SK-N-SH treated with all-trans-retinoic acid at 6 μM for 48 hours (cell line): Measurements from ENCODE around the gene CERS2.

Source experiments
- ATAC-seq: fragments of 200-7000 bp; cut with Tn5 transposase; 3 replicates; pipeline ENCODE4 v1.9.1; 2020; ENCODE audit warnings: mild to moderate bottlenecking, moderate library complexity
- ARNTL ChIP-seq: fragments of 450-650 bp; formaldehyde crosslinking; IDR thresholded peaks from 2 replicates; pipeline ENCODE4 v1.5.0; 2020; ENCODE audit warnings: low read depth, mild to moderate bottlenecking, moderate library complexity, borderline replicate concordance
- BACH2 ChIP-seq: fragments of 250-450 bp; sonication (Bioruptor Pico); IDR thresholded peaks from 2 replicates; pipeline ENCODE4 v1.9.0; 2021; ENCODE audit warnings: mild to moderate bottlenecking, borderline replicate concordance
- CSDC2 ChIP-seq: fragments of 250-450 bp; sonication (Bioruptor Pico); IDR thresholded peaks from 2 replicates; pipeline ENCODE4 v1.5.0; 2020; ENCODE audit warnings: mild to moderate bottlenecking, moderate library complexity
- GLIS3 ChIP-seq: fragments of 250-450 bp; sonication (Bioruptor Pico); IDR thresholded peaks from 2 replicates; pipeline ENCODE4 v1.5.0; 2020; ENCODE audit warnings: mild to moderate bottlenecking, moderate library complexity
- ISL1 ChIP-seq: fragments of 250-450 bp; sonication (Bioruptor Pico); IDR thresholded peaks from 2 replicates; pipeline ENCODE4 v2.1.2; 2022; ENCODE audit warnings: mild to moderate bottlenecking, moderate library complexity
- OSR1 ChIP-seq: fragments of 250-450 bp; sonication (Bioruptor Pico); IDR thresholded peaks from 2 replicates; pipeline ENCODE4 v1.8.0; 2022; ENCODE audit warnings: moderate library complexity, mild to moderate bottlenecking, inconsistent platforms
- PPARA ChIP-seq: fragments of 250-450 bp; sonication (Bioruptor Pico); IDR thresholded peaks from 2 replicates; pipeline ENCODE4 v1.5.0; 2020; ENCODE audit warnings: mild to moderate bottlenecking, borderline replicate concordance
- RARB ChIP-seq: fragments of 250-450 bp; sonication (Bioruptor Pico); IDR thresholded peaks from 2 replicates; pipeline ENCODE4 v1.8.0; 2021; ENCODE audit warnings: mild to moderate bottlenecking, moderate library complexity
- SNAI2 ChIP-seq: fragments of 250-450 bp; sonication (Bioruptor Pico); IDR thresholded peaks from 2 replicates; pipeline ENCODE4 v1.5.0; 2020; ENCODE audit warnings: mild to moderate bottlenecking, moderate library complexity
- TCF4 ChIP-seq: fragments of 250-450 bp; sonication (Bioruptor Pico); IDR thresholded peaks from 2 replicates; pipeline ENCODE4 v1.8.0; 2021; ENCODE audit warnings: mild to moderate bottlenecking, moderate library complexity, borderline replicate concordance
- TSHZ2 ChIP-seq: fragments of 250-450 bp; sonication (Bioruptor Pico); IDR thresholded peaks from 2 replicates; pipeline ENCODE4 v1.5.0; 2020; ENCODE audit warnings: mild to moderate bottlenecking, moderate library complexity
- ZC3H10 ChIP-seq: fragments of 250-450 bp; sonication (Bioruptor Pico); IDR thresholded peaks from 2 replicates; pipeline ENCODE4 v1.5.1; 2021; ENCODE audit warnings: mild to moderate bottlenecking, moderate library complexity
- ZFP30 ChIP-seq: fragments of 450-650 bp; formaldehyde crosslinking; IDR thresholded peaks from 2 replicates; pipeline ENCODE4 v1.5.0; 2022; ENCODE audit warnings: mild to moderate bottlenecking, moderate library complexity
- ZNF70 ChIP-seq: fragments of 450-650 bp; formaldehyde crosslinking; IDR thresholded peaks from 2 replicates; pipeline ENCODE4 v1.5.0; 2020; ENCODE audit warnings: mild to moderate bottlenecking, moderate library complexity
- ZNF8 ChIP-seq: fragments of 450-650 bp; formaldehyde crosslinking; IDR thresholded peaks from 2 replicates; pipeline ENCODE4 v1.5.0; 2020; ENCODE audit warnings: mild to moderate bottlenecking, moderate library complexity
- TF ChIP-seq, protein P1 (sequence below): fragments of 250-450 bp; sonication (Bioruptor Pico); IDR thresholded peaks from 2 replicates; pipeline ENCODE4 v1.8.0; 2020; ENCODE audit warnings: mild to moderate bottlenecking, moderate library complexity, borderline replicate concordance
- TF ChIP-seq, protein P2 (sequence below): fragments of 250-450 bp; sonication (Bioruptor Pico); IDR thresholded peaks from 2 replicates; pipeline ENCODE4 v1.8.0; 2021; ENCODE audit warnings: low read depth, mild to moderate bottlenecking, moderate library complexity, borderline replicate concordance
- TF ChIP-seq, protein P3 (sequence below): fragments of 250-450 bp; sonication (Bioruptor Pico); IDR thresholded peaks from 2 replicates; pipeline ENCODE4 v1.5.1; 2021; ENCODE audit warnings: mild to moderate bottlenecking, moderate library complexity

The CERS2 gene

DNA sequence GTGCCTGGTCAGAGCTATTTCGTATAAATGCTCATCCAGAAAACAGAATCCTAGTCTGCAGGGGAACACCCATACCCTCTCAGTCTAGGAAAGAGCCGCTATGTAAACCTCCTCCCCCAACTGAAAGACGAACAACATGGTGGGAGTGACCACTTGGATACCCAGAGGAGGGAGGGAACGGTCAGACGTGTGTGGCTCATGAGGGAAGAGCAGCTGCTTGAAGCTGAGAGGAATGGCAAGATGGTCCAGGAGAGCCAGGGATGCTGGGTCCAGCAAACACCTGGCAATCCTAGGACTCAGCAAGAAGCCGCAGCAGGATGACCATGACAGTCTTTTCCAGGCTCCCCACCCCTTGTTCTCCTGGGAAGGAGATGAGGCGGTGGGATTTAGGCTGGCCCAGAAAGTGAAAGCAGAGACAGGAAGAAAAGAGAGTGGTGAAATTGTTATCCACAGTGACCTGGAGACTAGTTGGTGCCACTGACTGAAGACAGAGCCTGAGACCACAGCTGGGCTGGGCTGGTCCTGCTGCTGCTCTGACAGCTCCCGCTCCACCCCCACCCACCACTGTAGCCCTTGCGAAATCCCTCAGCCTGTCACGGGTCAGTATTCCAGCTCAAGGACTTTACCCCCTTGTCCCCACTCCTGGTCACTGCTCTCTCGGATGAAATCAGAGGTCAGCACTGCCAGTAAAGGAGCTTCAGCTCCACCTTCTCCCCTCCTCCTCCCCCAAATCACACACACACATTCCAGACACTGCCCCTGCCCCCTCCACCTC is 3.6 kb downstream of the CERS2 start (continued):
- TF ChIP-seq, protein P1, sequence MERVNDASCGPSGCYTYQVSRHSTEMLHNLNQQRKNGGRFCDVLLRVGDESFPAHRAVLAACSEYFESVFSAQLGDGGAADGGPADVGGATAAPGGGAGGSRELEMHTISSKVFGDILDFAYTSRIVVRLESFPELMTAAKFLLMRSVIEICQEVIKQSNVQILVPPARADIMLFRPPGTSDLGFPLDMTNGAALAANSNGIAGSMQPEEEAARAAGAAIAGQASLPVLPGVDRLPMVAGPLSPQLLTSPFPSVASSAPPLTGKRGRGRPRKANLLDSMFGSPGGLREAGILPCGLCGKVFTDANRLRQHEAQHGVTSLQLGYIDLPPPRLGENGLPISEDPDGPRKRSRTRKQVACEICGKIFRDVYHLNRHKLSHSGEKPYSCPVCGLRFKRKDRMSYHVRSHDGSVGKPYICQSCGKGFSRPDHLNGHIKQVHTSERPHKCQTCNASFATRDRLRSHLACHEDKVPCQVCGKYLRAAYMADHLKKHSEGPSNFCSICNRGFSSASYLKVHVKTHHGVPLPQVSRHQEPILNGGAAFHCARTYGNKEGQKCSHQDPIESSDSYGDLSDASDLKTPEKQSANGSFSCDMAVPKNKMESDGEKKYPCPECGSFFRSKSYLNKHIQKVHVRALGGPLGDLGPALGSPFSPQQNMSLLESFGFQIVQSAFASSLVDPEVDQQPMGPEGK (CRISPR knock-in tag) = no peak
- no peak for TF ChIP-seq ZFP30 (CRISPR knock-in tag)

GRCh38 chr1:150969626-150970025 is 5.0 kb downstream of the CERS2 start:
- no peak for ATAC-seq

DNA sequence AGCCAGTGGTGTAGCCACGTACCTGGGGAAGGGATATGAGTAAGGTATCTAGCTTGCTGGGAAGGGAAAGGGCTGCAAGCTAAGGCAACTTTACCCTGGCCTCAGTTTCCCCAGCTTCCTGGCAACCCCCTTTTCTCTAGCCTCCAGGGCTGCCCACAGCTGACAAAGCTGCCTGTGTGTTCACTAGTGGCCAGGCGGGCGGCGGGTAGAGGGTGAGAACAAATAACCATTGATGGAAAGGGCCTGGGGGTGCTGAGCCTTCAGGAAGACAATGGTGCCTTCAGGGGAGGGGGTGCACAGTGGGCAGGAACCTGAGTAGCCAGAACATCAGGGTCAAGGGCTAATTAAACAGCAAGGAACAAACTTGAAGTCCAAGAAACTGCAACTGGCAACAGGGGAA is 6.1 kb downstream of the CERS2 start:
- ATAC-seq = no peak
- TF ChIP-seq ARNTL (CRISPR knock-in tag) (no peak), CSDC2 (CRISPR knock-in tag) (no peak), OSR1 (no peak), TCF4 (CRISPR knock-in tag) (no peak), GLIS3 (CRISPR knock-in tag) (no peak), TSHZ2 (CRISPR knock-in tag) (no peak)
- TF ChIP-seq, protein P2, sequence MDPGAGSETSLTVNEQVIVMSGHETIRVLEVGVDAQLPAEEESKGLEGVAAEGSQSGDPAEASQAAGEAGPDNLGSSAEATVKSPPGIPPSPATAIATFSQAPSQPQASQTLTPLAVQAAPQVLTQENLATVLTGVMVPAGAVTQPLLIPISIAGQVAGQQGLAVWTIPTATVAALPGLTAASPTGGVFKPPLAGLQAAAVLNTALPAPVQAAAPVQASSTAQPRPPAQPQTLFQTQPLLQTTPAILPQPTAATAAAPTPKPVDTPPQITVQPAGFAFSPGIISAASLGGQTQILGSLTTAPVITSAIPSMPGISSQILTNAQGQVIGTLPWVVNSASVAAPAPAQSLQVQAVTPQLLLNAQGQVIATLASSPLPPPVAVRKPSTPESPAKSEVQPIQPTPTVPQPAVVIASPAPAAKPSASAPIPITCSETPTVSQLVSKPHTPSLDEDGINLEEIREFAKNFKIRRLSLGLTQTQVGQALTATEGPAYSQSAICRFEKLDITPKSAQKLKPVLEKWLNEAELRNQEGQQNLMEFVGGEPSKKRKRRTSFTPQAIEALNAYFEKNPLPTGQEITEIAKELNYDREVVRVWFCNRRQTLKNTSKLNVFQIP (CRISPR knock-in tag) = no peak

More at GRCh38 chr1:150969626-150970025, 5.0 kb downstream of the CERS2 start:
- TF ChIP-seq ARNTL (CRISPR knock-in tag) (no peak), OSR1 (no peak), ISL1 (CRISPR knock-in tag) (no peak), CSDC2 (CRISPR knock-in tag) (no peak), BACH2 (CRISPR knock-in tag) (no peak), GLIS3 (CRISPR knock-in tag) (no peak), TSHZ2 (CRISPR knock-in tag) (no peak), TCF4 (CRISPR knock-in tag) (no peak), ZFP30 (CRISPR knock-in tag) (no peak), ZC3H10 (no peak), ZNF70 (CRISPR knock-in tag) (no peak), ZNF8 (CRISPR knock-in tag) (no peak), PPARA (CRISPR knock-in tag) (no peak), SNAI2 (CRISPR knock-in tag) (no peak), RARB (CRISPR knock-in tag) (no peak)
- TF ChIP-seq, protein P2 (CRISPR knock-in tag) = no peak
- TF ChIP-seq, protein P3, sequence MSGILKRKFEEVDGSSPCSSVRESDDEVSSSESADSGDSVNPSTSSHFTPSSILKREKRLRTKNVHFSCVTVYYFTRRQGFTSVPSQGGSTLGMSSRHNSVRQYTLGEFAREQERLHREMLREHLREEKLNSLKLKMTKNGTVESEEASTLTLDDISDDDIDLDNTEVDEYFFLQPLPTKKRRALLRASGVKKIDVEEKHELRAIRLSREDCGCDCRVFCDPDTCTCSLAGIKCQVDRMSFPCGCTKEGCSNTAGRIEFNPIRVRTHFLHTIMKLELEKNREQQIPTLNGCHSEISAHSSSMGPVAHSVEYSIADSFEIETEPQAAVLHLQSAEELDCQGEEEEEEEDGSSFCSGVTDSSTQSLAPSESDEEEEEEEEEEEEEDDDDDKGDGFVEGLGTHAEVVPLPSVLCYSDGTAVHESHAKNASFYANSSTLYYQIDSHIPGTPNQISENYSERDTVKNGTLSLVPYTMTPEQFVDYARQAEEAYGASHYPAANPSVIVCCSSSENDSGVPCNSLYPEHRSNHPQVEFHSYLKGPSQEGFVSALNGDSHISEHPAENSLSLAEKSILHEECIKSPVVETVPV = no peak
- TF ChIP-seq, protein P1 (CRISPR knock-in tag) = no peak
